Measurements from ENCODE around the gene DLG1.

The DLG1 gene

GRCh38 chr3:197333901-197334639 lies 35.7 kb upstream of the DLG1 start:
- DNase-seq, result no peak
- Mint-ChIP-seq H3K27me3 (peaks cover 28% of the 10 kb centered on the region), H3K36me3 (no peaks in the 10 kb centered on the region), H3K4me1 (no peaks in the 10 kb centered on the region), H3K4me3 (no peak overlapping the region), H3K9me3 (no peaks in the 10 kb centered on the region), H3K27ac (no peak overlapping the region)
- CTCF ChIA-PET, result interaction anchor here (1.1 kb wide), 1 partner anchor 77 kb away, joined by 3 read pairs; no protein-coding TSS in a partner anchor

DNA sequence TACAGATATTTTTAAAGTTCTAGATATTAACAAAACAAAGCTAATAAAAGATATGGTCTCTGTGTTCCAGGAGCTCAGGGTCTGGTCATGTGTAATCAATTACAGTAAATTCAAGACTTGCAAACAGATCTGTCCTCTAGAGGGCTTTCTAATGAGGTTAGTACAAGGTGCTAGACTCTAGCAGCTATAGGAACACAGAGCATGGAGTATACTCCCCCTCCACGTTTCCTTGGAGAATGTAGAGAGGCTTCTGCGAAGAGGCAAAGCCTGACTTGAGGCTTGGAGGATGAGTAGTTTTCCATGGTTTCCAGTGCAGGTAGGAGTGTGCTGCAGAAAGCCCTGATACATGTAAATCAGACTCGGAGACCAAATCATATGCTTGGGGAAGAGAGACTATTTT lies 32.7 kb upstream of the DLG1 start:
- Mint-ChIP-seq H3K27ac (no peak overlapping the region), H3K4me3 (no peak overlapping the region), H3K9me3 (no peaks in the 10 kb centered on the region), H3K4me1 (no peaks in the 10 kb centered on the region), H3K36me3 (no peaks in the 10 kb centered on the region), H3K27me3 (peaks cover 34% of the 10 kb centered on the region)
- CTCF ChIA-PET, result no interaction called here
- DNase-seq, result no peak

GRCh38 chr3:197329382-197329781 lies 31.0 kb upstream of the DLG1 start:
- Mint-ChIP-seq H3K27ac (no peak overlapping the region), H3K36me3 (no peaks in the 10 kb centered on the region), H3K4me1 (no peaks in the 10 kb centered on the region), H3K9me3 (no peaks in the 10 kb centered on the region), H3K4me3 (no peak overlapping the region), H3K27me3 (peaks cover 19% of the 10 kb centered on the region)
- no peak for DNase-seq
- CTCF ChIA-PET, result no interaction called here

DNA sequence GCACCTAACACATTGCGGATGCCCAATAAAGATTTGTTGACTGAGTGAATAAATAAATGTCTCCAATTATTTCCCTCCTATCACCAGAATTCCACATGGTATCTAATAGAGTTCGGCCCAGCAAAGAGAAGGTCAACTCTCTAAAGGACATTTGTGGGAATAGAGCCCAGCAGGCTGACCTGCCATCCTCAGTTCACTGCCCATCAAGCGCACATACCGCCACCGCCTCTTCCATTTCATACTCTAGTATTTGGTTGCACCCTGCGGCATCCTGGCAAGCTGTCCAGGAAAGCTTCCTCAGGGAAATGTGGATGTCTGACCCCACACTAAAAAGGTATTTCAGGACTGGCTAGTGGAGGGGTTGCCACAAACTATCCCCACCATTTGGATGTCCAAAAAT lies 29.8 kb upstream of the DLG1 start:
- no peak for DNase-seq
- H3K4me1 Mint-ChIP-seq, result no peaks in the 10 kb centered on the region
- H3K27ac Mint-ChIP-seq, result no peak overlapping the region
- peaks cover 16% of the 10 kb centered on the region for H3K27me3 Mint-ChIP-seq
- CTCF ChIA-PET, result no interaction called here
- no peaks in the 10 kb centered on the region for H3K36me3 Mint-ChIP-seq
- H3K9me3 Mint-ChIP-seq, result no peaks in the 10 kb centered on the region
- H3K4me3 Mint-ChIP-seq, result no peak overlapping the region

DNA sequence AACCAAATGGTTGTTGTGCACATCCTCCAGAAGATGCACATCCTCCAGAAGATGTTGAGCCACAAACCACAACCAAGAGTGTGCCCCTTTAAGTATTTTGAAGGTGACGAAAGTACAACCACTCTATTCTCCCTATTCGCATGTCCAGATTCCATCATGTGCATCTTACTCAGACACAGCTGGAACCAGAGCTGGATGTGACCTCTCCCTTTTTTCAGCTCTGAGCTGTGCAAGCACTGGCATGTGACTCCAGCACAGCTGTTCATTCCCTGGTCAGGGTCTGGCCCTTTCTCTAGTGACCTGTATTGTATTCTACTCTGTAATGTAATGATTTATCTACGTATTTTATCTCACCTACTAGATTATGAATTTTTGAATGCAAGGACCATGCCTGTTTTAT lies 29.3 kb upstream of the DLG1 start:
- Mint-ChIP-seq H3K27me3 (peaks cover 16% of the 10 kb centered on the region), H3K4me1 (no peaks in the 10 kb centered on the region), H3K27ac (no peak overlapping the region), H3K4me3 (no peak overlapping the region), H3K36me3 (no peaks in the 10 kb centered on the region), H3K9me3 (no peaks in the 10 kb centered on the region)
- DNase-seq, result no peak
- CTCF ChIA-PET, result no interaction called here

GRCh38 chr3:197325773-197326172 lies 27.4 kb upstream of the DLG1 start:
- Mint-ChIP-seq H3K36me3 (no peaks in the 10 kb centered on the region), H3K27ac (no peak overlapping the region), H3K4me1 (no peaks in the 10 kb centered on the region), H3K4me3 (no peak overlapping the region), H3K27me3 (peaks cover 10% of the 10 kb centered on the region), H3K9me3 (no peaks in the 10 kb centered on the region)
- DNase-seq, result no peak
- CTCF ChIA-PET, result interaction anchor here (0.9 kb wide), 1 partner anchor 69 kb away, joined by 3 read pairs; no protein-coding TSS in a partner anchor

DNA sequence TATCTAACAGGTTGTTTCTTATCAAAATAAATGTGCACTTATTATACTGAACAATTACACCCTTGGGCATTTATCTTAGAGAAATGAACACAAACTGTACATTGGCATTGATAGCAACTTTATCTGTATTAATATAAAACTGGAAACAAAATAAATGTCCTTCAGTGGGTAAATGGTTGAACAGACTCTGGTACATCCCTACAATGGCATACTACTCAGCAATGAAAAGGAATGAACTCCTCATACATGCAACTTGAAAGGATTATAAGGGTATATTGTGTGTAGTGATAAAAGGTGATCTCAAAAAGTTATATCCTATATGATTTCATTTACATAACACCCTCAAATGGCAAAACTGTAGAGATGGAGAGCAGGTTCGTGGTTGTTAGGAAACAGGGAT lies 23.7 kb upstream of the DLG1 start:
- Mint-ChIP-seq H3K9me3 (no peaks in the 10 kb centered on the region), H3K27ac (no peak overlapping the region), H3K4me3 (no peak overlapping the region), H3K36me3 (no peaks in the 10 kb centered on the region), H3K27me3 (peaks cover 8% of the 10 kb centered on the region), H3K4me1 (no peaks in the 10 kb centered on the region)
- CTCF ChIA-PET, result no interaction called here
- DNase-seq, result no peak

DNA sequence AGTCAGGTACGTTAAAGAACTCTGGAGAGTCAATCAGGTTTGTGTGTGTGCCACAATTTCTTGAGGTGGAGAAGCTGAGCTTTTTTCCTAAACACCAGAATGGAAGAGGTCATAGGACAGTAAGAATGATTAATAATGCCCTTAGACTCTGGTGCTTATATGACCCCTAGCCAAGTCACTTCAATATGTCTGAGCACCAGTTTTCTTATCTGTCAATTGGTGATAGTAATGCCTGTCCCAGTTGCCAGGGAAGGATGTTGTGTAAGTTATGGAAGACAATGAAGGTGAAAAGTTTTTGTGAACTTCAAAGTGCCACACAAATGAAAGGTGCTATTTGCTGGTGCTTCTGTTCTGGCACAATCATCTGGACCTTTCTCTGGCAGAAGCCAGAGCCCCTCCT lies 22.2 kb upstream of the DLG1 start:
- CTCF ChIA-PET, result no interaction called here
- no peak for DNase-seq
- no peaks in the 10 kb centered on the region for H3K36me3 Mint-ChIP-seq
- no peaks in the 10 kb centered on the region for H3K9me3 Mint-ChIP-seq
- H3K27me3 Mint-ChIP-seq, result peaks cover 8% of the 10 kb centered on the region
- H3K4me1 Mint-ChIP-seq, result no peaks in the 10 kb centered on the region
- no peak overlapping the region for H3K4me3 Mint-ChIP-seq
- no peak overlapping the region for H3K27ac Mint-ChIP-seq

GRCh38 chr3:197317250-197317963 lies 19.0 kb upstream of the DLG1 start:
- DNase-seq, result no peak
- CTCF ChIA-PET, result no interaction called here
- Mint-ChIP-seq H3K27me3 (peaks cover 24% of the 10 kb centered on the region), H3K27ac (no peak overlapping the region), H3K9me3 (no peaks in the 10 kb centered on the region), H3K36me3 (no peaks in the 10 kb centered on the region), H3K4me3 (no peak overlapping the region), H3K4me1 (no peaks in the 10 kb centered on the region)

DNA sequence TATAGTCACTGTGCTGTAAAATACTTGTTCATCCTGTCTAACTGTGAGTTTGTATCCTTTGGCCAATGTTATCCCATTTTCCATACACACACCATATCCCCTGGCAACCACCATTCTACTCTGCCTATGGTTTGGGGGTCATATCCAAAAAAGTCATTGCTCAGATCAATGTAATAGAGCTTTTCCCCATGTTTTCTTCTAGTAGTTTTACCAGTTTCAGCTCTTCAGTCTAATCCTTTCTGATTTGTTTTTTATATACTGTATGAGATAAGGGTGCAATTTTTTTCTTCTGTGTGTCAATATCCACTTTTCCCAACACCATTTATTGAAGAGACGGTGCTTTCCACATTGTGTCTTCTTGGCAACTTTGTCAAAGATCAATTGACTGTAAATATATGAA lies 14.0 kb upstream of the DLG1 start:
- Mint-ChIP-seq H3K4me1 (peaks cover 15% of the 10 kb centered on the region), H3K27me3 (peaks cover 16% of the 10 kb centered on the region)
- CTCF ChIA-PET, result no interaction called here

GRCh38 chr3:197311591-197311990 lies 13.2 kb upstream of the DLG1 start:
- H3K36me3 Mint-ChIP-seq, result no peaks in the 10 kb centered on the region
- no peak overlapping the region for H3K27ac Mint-ChIP-seq
- CTCF ChIA-PET, result interaction anchor here (0.6 to 1.0 kb wide), 3 partner anchors 31 to 1522 kb away, joined by 3 read pairs; no protein-coding TSS in a partner anchor
- peaks cover 15% of the 10 kb centered on the region for H3K4me1 Mint-ChIP-seq
- no peak overlapping the region for H3K4me3 Mint-ChIP-seq
- no peak for DNase-seq
- no peaks in the 10 kb centered on the region for H3K9me3 Mint-ChIP-seq
- peaks cover 16% of the 10 kb centered on the region for H3K27me3 Mint-ChIP-seq

More for the DNA sequence above, 14.0 kb upstream of the DLG1 start:
- no peak for DNase-seq
- no peaks in the 10 kb centered on the region for H3K9me3 Mint-ChIP-seq
- H3K36me3 Mint-ChIP-seq, result no peaks in the 10 kb centered on the region
- H3K4me3 Mint-ChIP-seq, result no peak overlapping the region
- H3K27ac Mint-ChIP-seq, result no peak overlapping the region

- no peak for DNase-seq
- Mint-ChIP-seq H3K36me3 (no peaks in the 10 kb centered on the region), H3K4me3 (no peak overlapping the region), H3K27ac (no peak overlapping the region), H3K27me3 (peaks cover 13% of the 10 kb centered on the region), H3K9me3 (no peaks in the 10 kb centered on the region), H3K4me1 (peaks cover 24% of the 10 kb centered on the region)
- CTCF ChIA-PET, result no interaction called here
Measured at GRCh38 chr3:197309528-197310361, 11.3 kb upstream of the DLG1 start.

- H3K36me3 Mint-ChIP-seq, result no peaks in the 10 kb centered on the region
- H3K9me3 Mint-ChIP-seq, result no peaks in the 10 kb centered on the region
- no peak for DNase-seq
- peaks cover 12% of the 10 kb centered on the region for H3K27me3 Mint-ChIP-seq
- peaks cover 24% of the 10 kb centered on the region for H3K4me1 Mint-ChIP-seq
- CTCF ChIA-PET, result no interaction called here
- H3K4me3 Mint-ChIP-seq, result no peak overlapping the region
- no peak overlapping the region for H3K27ac Mint-ChIP-seq
Measured at GRCh38 chr3:197308591-197308990, 10.2 kb upstream of the DLG1 start.

GRCh38 chr3:197306374-197307086 lies 8.1 kb upstream of the DLG1 start:
- no peak overlapping the region for H3K4me3 Mint-ChIP-seq
- no peaks in the 10 kb centered on the region for H3K9me3 Mint-ChIP-seq
- DNase-seq, result no peak
- no peak overlapping the region for H3K27ac Mint-ChIP-seq
- CTCF ChIA-PET, result no interaction called here
- peaks cover 24% of the 10 kb centered on the region for H3K4me1 Mint-ChIP-seq
- H3K27me3 Mint-ChIP-seq, result peaks cover 25% of the 10 kb centered on the region
- no peaks in the 10 kb centered on the region for H3K36me3 Mint-ChIP-seq
